ENCODE data around the gene CALB2. TPM values are rescaled to one million over a fixed set of nuclear protein-coding genes. Genes with fewer than 3 reads are reported as not detected.
"Not testable (repeated sequence)": the region's sequence is repeated elsewhere in the genome, so short reads cannot be mapped to it uniquely, and the experiment has no call there.

Gene CALB2
- total RNA-seq, 1 experiment from 2014 or later, result 8.0 TPM

- DNase-seq (ENCODE audit: low read depth), result no peak
- in situ Hi-C loops (cut with HindIII; ENCODE audit: low pct_unique_long_range_greater_than_20kb, low sequenced_read_pairs), result no loop called here
Observed at GRCh38 chr16:71350821-71351557, 7.5 kb upstream of the CALB2 start.

GRCh38 chr16:71351558-71351901 lies 7.0 kb upstream of the CALB2 start:
- in situ Hi-C loops (cut with HindIII; ENCODE audit: low pct_unique_long_range_greater_than_20kb, low sequenced_read_pairs), result no loop called here
- no peak for DNase-seq (ENCODE audit: low read depth)

- in situ Hi-C loops (cut with HindIII; ENCODE audit: low pct_unique_long_range_greater_than_20kb, low sequenced_read_pairs), result no loop called here
- DNase-seq (ENCODE audit: low read depth), result no peak
Observed at GRCh38 chr16:71352466-71352865, 6.1 kb upstream of the CALB2 start.

- no peak for DNase-seq (ENCODE audit: low read depth)
- in situ Hi-C loops (cut with HindIII; ENCODE audit: low pct_unique_long_range_greater_than_20kb, low sequenced_read_pairs), result no loop called here
Observed at GRCh38 chr16:71352963-71353460, 5.5 kb upstream of the CALB2 start.

GRCh38 chr16:71353736-71354135 lies 4.8 kb upstream of the CALB2 start:
- in situ Hi-C loops (cut with HindIII; ENCODE audit: low pct_unique_long_range_greater_than_20kb, low sequenced_read_pairs), result no loop called here
- DNase-seq (ENCODE audit: low read depth), result no peak

- no peak for DNase-seq (ENCODE audit: low read depth)
- in situ Hi-C loops (cut with HindIII; ENCODE audit: low pct_unique_long_range_greater_than_20kb, low sequenced_read_pairs), result no loop called here
Observed at GRCh38 chr16:71354156-71354555, 4.4 kb upstream of the CALB2 start.

- in situ Hi-C loops (cut with HindIII; ENCODE audit: low pct_unique_long_range_greater_than_20kb, low sequenced_read_pairs), result no loop called here
- DNase-seq (ENCODE audit: low read depth), result no peak
Observed at GRCh38 chr16:71356051-71356740, 2.3 kb upstream of the CALB2 start.

- in situ Hi-C loops (cut with HindIII; ENCODE audit: low pct_unique_long_range_greater_than_20kb, low sequenced_read_pairs), result not testable (repeated sequence)
Observed at GRCh38 chr16:71356936-71357335, 1.6 kb upstream of the CALB2 start.

GRCh38 chr16:71357681-71358080 lies 842 bp upstream of the CALB2 start:
- DNase-seq (ENCODE audit: low read depth), result no peak
- in situ Hi-C loops (cut with HindIII; ENCODE audit: low pct_unique_long_range_greater_than_20kb, low sequenced_read_pairs), result no loop called here

More at GRCh38 chr16:71356936-71357335, 1.6 kb upstream of the CALB2 start:
- DNase-seq (ENCODE audit: low read depth), result not testable (repeated sequence)

GRCh38 chr16:71359431-71359830 lies 908 bp downstream of the CALB2 start:
- in situ Hi-C loops (cut with HindIII; ENCODE audit: low pct_unique_long_range_greater_than_20kb, low sequenced_read_pairs), result no loop called here

GRCh38 chr16:71360378-71360777 lies 1.9 kb downstream of the CALB2 start:
- DNase-seq (ENCODE audit: low read depth), result peak; percentile 61
- in situ Hi-C loops (cut with HindIII; ENCODE audit: low pct_unique_long_range_greater_than_20kb, low sequenced_read_pairs), result no loop called here

More at GRCh38 chr16:71359431-71359830, 908 bp downstream of the CALB2 start:
- no peak for DNase-seq (ENCODE audit: low read depth)

GRCh38 chr16:71364133-71364681 lies 5.7 kb downstream of the CALB2 start:
- in situ Hi-C loops (cut with HindIII; ENCODE audit: low pct_unique_long_range_greater_than_20kb, low sequenced_read_pairs), result no loop called here
- DNase-seq (ENCODE audit: low read depth), result no peak

GRCh38 chr16:71365021-71365420 lies 6.5 kb downstream of the CALB2 start:
- in situ Hi-C loops (cut with HindIII; ENCODE audit: low pct_unique_long_range_greater_than_20kb, low sequenced_read_pairs), result no loop called here
- no peak for DNase-seq (ENCODE audit: low read depth)

GRCh38 chr16:71367241-71367976 lies 8.9 kb downstream of the CALB2 start:
- peak; percentile 27 for DNase-seq (ENCODE audit: low read depth)
- in situ Hi-C loops (cut with HindIII; ENCODE audit: low pct_unique_long_range_greater_than_20kb, low sequenced_read_pairs), result no loop called here

- no peak for DNase-seq (ENCODE audit: low read depth)
- in situ Hi-C loops (cut with HindIII; ENCODE audit: low pct_unique_long_range_greater_than_20kb, low sequenced_read_pairs), result no loop called here
Observed at GRCh38 chr16:71368958-71369357, 10.4 kb downstream of the CALB2 start.

GRCh38 chr16:71369494-71369893 lies 11.0 kb downstream of the CALB2 start:
- in situ Hi-C loops (cut with HindIII; ENCODE audit: low pct_unique_long_range_greater_than_20kb, low sequenced_read_pairs), result no loop called here
- DNase-seq (ENCODE audit: low read depth), result peak; percentile 54

- no peak for DNase-seq (ENCODE audit: low read depth)
- in situ Hi-C loops (cut with HindIII; ENCODE audit: low pct_unique_long_range_greater_than_20kb, low sequenced_read_pairs), result no loop called here
Observed at GRCh38 chr16:71371237-71371636, 12.7 kb downstream of the CALB2 start.

- in situ Hi-C loops (cut with HindIII; ENCODE audit: low pct_unique_long_range_greater_than_20kb, low sequenced_read_pairs), result no loop called here
- no peak for DNase-seq (ENCODE audit: low read depth)
Observed at GRCh38 chr16:71373073-71373472, 14.6 kb downstream of the CALB2 start.

Measured in Caki2 (cell line).